Glutamatergic neuron (in vitro differentiated cells): Measurements from ENCODE around the gene CAPRIN1. TPM values are rescaled to one million over a fixed set of nuclear protein-coding genes. Genes with fewer than 3 reads are reported as not detected.

Source experiments
- DNase-seq: peaks from one replicate; pipeline ENCODE4 v3.0.0; 2022
- H3K27ac Mint-ChIP-seq: one replicate; pipeline ENCODE4 v1.8.0; 2020; ENCODE audit warnings: mild to moderate bottlenecking, mixed read lengths, inconsistent platforms; ENCODE audit not compliant: unreplicated experiment
- H3K27me3 Mint-ChIP-seq: one replicate; pipeline ENCODE4 v1.8.0; 2020; ENCODE audit warnings: mild to moderate bottlenecking, moderate library complexity, mixed read lengths, inconsistent platforms; ENCODE audit not compliant: unreplicated experiment
- H3K36me3 Mint-ChIP-seq: one replicate; pipeline ENCODE4 v1.8.0; 2020; ENCODE audit warnings: mild to moderate bottlenecking, mixed read lengths, inconsistent platforms; ENCODE audit not compliant: unreplicated experiment
- H3K4me1 Mint-ChIP-seq: one replicate; pipeline ENCODE4 v1.8.0; 2020; ENCODE audit warnings: mild to moderate bottlenecking, low read depth, mixed read lengths, inconsistent platforms; ENCODE audit not compliant: unreplicated experiment
- H3K4me3 Mint-ChIP-seq: one replicate; pipeline ENCODE4 v1.8.0; 2020; ENCODE audit warnings: mild to moderate bottlenecking, mixed read lengths, inconsistent platforms; ENCODE audit not compliant: unreplicated experiment
- H3K9me3 Mint-ChIP-seq: one replicate; pipeline ENCODE4 v1.8.0; 2020; ENCODE audit warnings: mild to moderate bottlenecking, moderate library complexity, mixed read lengths, inconsistent platforms; ENCODE audit not compliant: unreplicated experiment
- total RNA-seq: library from RNA; stranded (reverse); fragmentation: NEBNext Ultra II Directional; extraction: Animal tissue kit (Norgen Biotek cat#: 25700); gene quantifications from one replicate; pipeline ENCODE4 v1.2.1, GENCODE V29; 2021; ENCODE audit not compliant: unreplicated experiment
- TF ChIP-seq, protein P1 (sequence below): fragments of 200-600 bp; sonication (generic); IDR thresholded peaks from one replicate; pipeline ENCODE4 v1.5.0; 2021; ENCODE audit not compliant: partially characterized antibody, unreplicated experiment

Gene CAPRIN1
- total RNA-seq, 1 donor from 2014 or later, result 356 TPM

DNA sequence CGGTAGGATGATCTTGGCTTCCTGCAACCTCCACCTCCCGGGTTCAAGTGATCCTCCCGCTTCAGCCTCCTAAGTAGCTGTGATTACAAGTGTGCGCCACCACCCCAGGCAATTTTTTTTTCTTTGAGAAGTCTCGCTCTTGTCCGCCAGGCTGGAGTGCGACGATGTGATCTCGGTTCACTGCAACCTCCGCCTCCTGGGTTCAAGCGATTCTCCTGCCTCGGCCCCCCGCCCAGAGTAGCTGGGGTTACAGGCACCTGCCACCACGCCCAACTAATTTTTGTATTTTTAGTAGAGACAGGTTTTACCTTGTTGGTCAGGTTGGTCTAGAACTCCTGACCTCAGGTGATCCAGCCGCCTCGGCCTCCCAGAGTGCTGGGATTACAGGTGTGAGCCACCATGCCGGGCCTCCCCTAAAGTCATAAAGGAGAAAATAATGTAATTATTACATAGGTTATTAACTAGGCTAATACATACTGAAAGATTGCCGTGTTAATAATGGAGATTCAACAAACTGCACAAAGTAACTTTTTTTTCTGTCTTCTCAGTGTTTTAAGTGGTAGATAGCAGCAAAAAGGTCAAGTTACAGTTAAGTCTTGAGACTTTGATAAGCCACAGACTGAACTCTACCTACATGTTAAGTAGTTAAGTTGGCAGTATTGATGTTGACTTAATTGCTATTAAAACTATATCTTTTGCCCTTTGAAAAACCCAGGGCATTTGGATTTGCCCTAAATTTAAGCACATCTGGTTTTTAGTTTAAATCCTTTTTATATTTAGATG, 3.9 kb downstream of the CAPRIN1 start:
- Mint-ChIP-seq H3K9me3 (peaks cover 12% of the 10 kb centered on the region), H3K36me3 (no peaks in the 10 kb centered on the region), H3K27me3 (peaks cover 15% of the 10 kb centered on the region), H3K27ac (peak overlapping the region; percentile 59), H3K4me1 (peaks cover 21% of the 10 kb centered on the region), H3K4me3 (peak overlapping the region; percentile 76)
- no peak for DNase-seq
- TF ChIP-seq, protein P1, sequence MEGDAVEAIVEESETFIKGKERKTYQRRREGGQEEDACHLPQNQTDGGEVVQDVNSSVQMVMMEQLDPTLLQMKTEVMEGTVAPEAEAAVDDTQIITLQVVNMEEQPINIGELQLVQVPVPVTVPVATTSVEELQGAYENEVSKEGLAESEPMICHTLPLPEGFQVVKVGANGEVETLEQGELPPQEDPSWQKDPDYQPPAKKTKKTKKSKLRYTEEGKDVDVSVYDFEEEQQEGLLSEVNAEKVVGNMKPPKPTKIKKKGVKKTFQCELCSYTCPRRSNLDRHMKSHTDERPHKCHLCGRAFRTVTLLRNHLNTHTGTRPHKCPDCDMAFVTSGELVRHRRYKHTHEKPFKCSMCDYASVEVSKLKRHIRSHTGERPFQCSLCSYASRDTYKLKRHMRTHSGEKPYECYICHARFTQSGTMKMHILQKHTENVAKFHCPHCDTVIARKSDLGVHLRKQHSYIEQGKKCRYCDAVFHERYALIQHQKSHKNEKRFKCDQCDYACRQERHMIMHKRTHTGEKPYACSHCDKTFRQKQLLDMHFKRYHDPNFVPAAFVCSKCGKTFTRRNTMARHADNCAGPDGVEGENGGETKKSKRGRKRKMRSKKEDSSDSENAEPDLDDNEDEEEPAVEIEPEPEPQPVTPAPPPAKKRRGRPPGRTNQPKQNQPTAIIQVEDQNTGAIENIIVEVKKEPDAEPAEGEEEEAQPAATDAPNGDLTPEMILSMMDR, result no peak

DNA sequence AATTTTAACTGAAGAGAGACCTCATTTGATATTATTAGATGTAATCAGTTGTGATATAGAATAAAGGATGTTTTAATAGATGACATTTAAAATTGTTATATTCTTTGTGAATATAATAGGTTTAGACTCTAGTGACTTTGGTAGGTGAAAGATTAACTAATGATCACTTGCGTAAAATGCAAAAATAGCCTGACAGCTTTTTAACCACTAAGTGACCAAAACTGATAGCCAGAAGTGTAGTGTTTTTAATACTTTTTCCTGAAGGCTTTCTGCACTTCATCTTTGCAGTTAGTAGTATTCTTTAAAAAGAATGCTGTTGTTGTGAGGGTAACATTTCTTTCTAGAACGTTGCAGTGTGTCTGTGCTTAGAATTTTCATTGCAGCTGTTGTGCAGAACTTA, 5.1 kb downstream of the CAPRIN1 start:
- DNase-seq, result no peak
- peak overlapping the region; percentile 64 for H3K27ac Mint-ChIP-seq
- peak overlapping the region; percentile 63 for H3K4me3 Mint-ChIP-seq
- peaks cover 7% of the 10 kb centered on the region for H3K9me3 Mint-ChIP-seq
- H3K4me1 Mint-ChIP-seq, result peaks cover 17% of the 10 kb centered on the region
- peaks cover 11% of the 10 kb centered on the region for H3K27me3 Mint-ChIP-seq
- TF ChIP-seq, protein P1, result no peak
- no peaks in the 10 kb centered on the region for H3K36me3 Mint-ChIP-seq

DNA sequence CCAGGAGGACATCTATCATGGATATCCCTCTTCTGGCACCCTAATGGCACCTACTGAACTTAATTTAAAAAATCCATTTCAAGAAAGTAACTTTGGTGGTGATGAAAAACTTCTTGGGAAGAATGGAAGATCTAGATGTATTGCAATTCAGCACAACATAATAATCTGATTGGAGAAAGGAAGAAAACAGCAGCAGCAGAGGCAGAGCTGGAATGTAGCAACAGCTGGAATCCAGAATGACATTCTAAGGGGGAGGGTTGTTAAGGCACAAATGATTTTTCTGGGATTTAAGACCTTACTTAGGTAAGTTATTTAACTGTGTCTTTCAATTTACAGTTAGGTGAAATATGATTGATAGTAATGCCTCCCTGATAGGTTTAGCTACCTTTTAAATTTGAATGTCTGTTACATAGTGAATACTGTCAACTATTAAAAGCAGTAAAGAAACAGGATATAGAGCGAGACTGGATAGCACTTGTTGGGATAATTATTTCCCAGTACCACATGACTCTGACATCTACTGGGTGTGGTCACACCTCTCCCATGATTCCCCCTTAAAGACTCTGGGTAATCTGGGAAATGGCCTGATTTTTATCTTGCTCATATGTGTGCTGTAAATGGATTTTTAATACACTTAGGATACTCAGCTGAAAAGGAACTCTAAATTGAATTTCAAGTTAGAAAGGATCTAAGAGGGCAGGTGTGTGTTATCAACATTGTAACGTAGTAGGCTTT, 11.7 kb downstream of the CAPRIN1 start:
- Mint-ChIP-seq H3K27ac (no peak overlapping the region), H3K4me3 (no peak overlapping the region), H3K4me1 (peaks cover 14% of the 10 kb centered on the region), H3K27me3 (no peaks in the 10 kb centered on the region), H3K9me3 (no peaks in the 10 kb centered on the region), H3K36me3 (no peaks in the 10 kb centered on the region)
- TF ChIP-seq, protein P1, result no peak
- DNase-seq, result no peak

DNA sequence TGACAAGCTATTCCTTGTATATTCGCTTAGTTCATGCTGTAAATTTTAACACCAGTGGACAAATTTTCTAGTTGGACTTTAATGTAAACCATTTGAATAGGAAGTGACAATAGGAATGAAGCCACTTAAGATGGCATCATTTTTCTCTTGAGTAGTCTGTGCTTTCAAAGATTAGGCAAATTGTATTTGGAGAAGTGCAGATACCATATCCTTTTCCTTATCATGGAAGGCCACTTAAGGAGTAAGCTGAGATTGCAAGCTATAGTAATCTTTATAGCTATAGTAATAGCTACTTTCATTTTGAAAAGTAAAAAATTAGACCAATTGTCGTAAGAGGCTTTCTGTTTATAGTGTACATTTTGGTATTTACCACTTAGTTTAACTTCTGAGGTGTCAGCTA, 12.8 kb downstream of the CAPRIN1 start:
- no peaks in the 10 kb centered on the region for H3K27me3 Mint-ChIP-seq
- no peaks in the 10 kb centered on the region for H3K36me3 Mint-ChIP-seq
- H3K9me3 Mint-ChIP-seq, result no peaks in the 10 kb centered on the region
- TF ChIP-seq, protein P1, result no peak
- H3K4me3 Mint-ChIP-seq, result no peak overlapping the region
- H3K4me1 Mint-ChIP-seq, result peaks cover 12% of the 10 kb centered on the region
- no peak overlapping the region for H3K27ac Mint-ChIP-seq
- no peak for DNase-seq
